GM06990 (cell line): ENCODE results near the gene C19orf73.

Experiments
- DNase-seq: peaks from one replicate; pipeline ENCODE4 v3.0.0-alpha.2; 2011; ENCODE audit not compliant: insufficient read length; ENCODE audit errors: extremely low read depth
- H3K27me3 ChIP-seq: replicated peaks from 2 replicates; pipeline ENCODE4 v1.6.0; 2011; ENCODE audit warnings: low read length; ENCODE audit not compliant: control insufficient read depth, insufficient read depth
- H3K36me3 ChIP-seq: 2 replicates; pipeline ENCODE4 v1.5.1; 2011; ENCODE audit warnings: low read length; ENCODE audit not compliant: control insufficient read depth, insufficient read depth
- H3K4me3 ChIP-seq: replicated peaks from 2 replicates; pipeline ENCODE4 v1.5.1; 2011; ENCODE audit warnings: low read depth, mild to moderate bottlenecking, control low read depth, low read length
- TF ChIP-seq, protein P1 (sequence below): IDR thresholded peaks from 2 replicates; pipeline ENCODE4 v1.5.1; 2011; ENCODE audit warnings: low read length, control low read depth, mild to moderate bottlenecking, inconsistent platforms; ENCODE audit not compliant: insufficient read depth, poor library complexity, severe bottlenecking

The C19orf73 gene

DNA sequence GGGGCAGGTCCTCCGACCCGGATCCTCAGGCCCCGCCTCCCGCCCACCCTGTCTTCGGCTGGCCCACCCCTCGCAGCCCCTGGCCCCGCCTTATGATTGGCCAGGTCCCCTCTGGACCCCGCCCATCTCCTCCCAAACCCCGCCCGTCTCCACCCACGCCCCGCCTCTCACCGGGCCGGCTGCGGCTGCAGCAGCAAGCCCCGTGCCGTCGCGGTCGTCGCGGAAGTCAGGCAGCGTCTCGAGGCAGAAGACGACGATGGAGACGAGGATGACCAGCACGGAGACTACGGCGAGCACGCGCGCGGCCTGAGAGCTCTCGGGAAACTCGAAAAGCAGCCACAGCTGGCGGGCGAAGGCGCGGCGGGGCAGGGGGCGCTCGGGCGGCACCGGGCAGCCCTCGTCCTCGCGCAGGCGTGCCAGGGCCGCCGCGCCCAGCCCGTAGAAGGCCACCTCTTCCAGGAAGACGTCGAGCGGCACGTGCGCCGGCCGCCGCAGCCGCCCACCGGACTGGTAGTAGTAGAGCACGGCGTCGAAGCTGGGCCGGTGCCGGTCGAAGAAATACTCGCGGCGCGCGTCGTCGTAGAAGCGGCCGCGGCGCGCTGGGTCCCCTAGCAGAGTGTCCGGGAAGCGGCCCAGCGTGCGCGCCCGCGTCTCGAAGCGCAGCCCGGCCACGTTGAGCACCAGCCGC, 46.9 kb downstream of the C19orf73 start:
- no peak for DNase-seq
- Histone ChIP-seq H3K27me3 (no peaks in the 10 kb centered on the region), H3K4me3 (no peak overlapping the region), H3K36me3 (no peaks in the 10 kb centered on the region)
- TF ChIP-seq, protein P1, sequence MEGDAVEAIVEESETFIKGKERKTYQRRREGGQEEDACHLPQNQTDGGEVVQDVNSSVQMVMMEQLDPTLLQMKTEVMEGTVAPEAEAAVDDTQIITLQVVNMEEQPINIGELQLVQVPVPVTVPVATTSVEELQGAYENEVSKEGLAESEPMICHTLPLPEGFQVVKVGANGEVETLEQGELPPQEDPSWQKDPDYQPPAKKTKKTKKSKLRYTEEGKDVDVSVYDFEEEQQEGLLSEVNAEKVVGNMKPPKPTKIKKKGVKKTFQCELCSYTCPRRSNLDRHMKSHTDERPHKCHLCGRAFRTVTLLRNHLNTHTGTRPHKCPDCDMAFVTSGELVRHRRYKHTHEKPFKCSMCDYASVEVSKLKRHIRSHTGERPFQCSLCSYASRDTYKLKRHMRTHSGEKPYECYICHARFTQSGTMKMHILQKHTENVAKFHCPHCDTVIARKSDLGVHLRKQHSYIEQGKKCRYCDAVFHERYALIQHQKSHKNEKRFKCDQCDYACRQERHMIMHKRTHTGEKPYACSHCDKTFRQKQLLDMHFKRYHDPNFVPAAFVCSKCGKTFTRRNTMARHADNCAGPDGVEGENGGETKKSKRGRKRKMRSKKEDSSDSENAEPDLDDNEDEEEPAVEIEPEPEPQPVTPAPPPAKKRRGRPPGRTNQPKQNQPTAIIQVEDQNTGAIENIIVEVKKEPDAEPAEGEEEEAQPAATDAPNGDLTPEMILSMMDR, result no peak

DNA sequence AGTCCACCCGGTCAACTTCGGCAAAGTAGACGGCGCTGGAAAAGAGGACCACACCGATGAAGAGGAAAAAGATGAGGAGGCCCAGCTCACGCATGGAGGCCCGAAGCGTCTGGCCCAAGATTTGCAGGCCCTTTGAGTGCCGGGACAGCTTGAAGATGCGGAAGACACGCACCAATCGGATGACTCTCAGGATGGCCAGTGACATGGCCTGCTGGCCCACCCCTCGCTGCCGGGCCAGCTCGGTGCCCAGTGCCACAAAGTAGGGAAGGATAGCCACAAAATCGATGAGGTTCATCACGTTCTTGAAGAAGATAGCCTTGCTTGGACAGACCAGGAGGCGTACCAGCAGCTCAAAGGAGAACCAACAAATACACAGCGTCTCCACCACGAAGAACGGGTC, 48.5 kb downstream of the C19orf73 start:
- no peak overlapping the region for H3K4me3 ChIP-seq
- H3K27me3 ChIP-seq, result no peaks in the 10 kb centered on the region; the same call in 1 of the 2 replicates
- TF ChIP-seq, protein P1, result no peak
- no peak for DNase-seq
- H3K36me3 ChIP-seq, result no peaks in the 10 kb centered on the region

DNA sequence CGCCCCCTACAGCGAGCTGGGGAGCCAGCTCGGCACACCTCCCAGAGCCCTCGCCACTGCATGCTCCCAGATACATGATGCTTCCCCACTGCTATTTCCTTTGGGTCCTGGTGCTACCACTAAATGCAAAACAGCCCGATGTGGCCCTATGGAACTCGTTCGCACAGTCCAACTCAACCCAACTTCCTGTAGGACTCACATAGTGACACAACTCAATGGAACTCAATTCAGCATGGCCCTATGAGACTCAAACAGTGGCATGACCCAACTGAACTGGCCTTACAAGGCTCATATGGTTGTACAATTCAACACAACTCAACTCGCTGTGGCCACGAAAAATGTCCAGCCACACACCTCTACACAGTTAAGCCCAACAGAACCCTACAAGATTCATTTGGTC, 49.9 kb downstream of the C19orf73 start:
- H3K36me3 ChIP-seq, result no peaks in the 10 kb centered on the region
- H3K27me3 ChIP-seq, result no peaks in the 10 kb centered on the region; the same call in 1 of the 2 replicates
- DNase-seq, result no peak
- no peak overlapping the region for H3K4me3 ChIP-seq
- TF ChIP-seq, protein P1, result no peak
